Osteoblast (primary cell): ENCODE results near the gene ATXN1L. TPM values are rescaled to one million over a fixed set of nuclear protein-coding genes. Genes with fewer than 3 reads are reported as not detected.

Source experiments
- DNase-seq: peaks from one replicate; pipeline ENCODE4 v3.0.0; 2011; ENCODE audit warnings: low spot score, mixed read lengths; ENCODE audit not compliant: insufficient read length; ENCODE audit errors: missing footprints
- H2AFZ ChIP-seq: 2 replicates; pipeline ENCODE4 v1.6.0; 2011; ENCODE audit warnings: mild to moderate bottlenecking, low read length
- H3K27ac ChIP-seq: 2 replicates; pipeline ENCODE4 v1.5.1; 2011; ENCODE audit warnings: mild to moderate bottlenecking, low read depth, low read length, moderate library complexity
- H3K27me3 ChIP-seq: 2 replicates; pipeline ENCODE4 v1.6.0; 2012; ENCODE audit warnings: mild to moderate bottlenecking, control low read depth, inconsistent platforms, low read length, moderate library complexity; ENCODE audit not compliant: insufficient read depth
- H3K36me3 ChIP-seq: 2 replicates; pipeline ENCODE4 v1.5.1; 2011; ENCODE audit warnings: mild to moderate bottlenecking, low read length, control low read depth, moderate library complexity; ENCODE audit not compliant: insufficient read depth
- H3K4me1 ChIP-seq: 2 replicates; pipeline ENCODE4 v1.5.1; 2011; ENCODE audit warnings: mild to moderate bottlenecking, low read length, control low read depth, moderate library complexity; ENCODE audit not compliant: insufficient read depth
- H3K4me2 ChIP-seq: 2 replicates; pipeline ENCODE4 v1.6.0; 2011; ENCODE audit warnings: mild to moderate bottlenecking, low read length; ENCODE audit not compliant: insufficient read depth
- H3K4me3 ChIP-seq: fragments of 200-600 bp; sonication (generic); 3 replicates; pipeline ENCODE4 v1.5.1; 2012; ENCODE audit warnings: mild to moderate bottlenecking, low read length, inconsistent platforms; ENCODE audit not compliant: insufficient read depth
- H3K79me2 ChIP-seq: 2 replicates; pipeline ENCODE4 v1.6.0; 2012; ENCODE audit warnings: mild to moderate bottlenecking, low read length, control low read depth, inconsistent platforms; ENCODE audit not compliant: insufficient read depth
- H3K9me3 ChIP-seq: 2 replicates; pipeline ENCODE4 v1.5.1; 2011; ENCODE audit warnings: low read depth, low read length, control low read depth
- H4K20me1 ChIP-seq: 2 replicates; pipeline ENCODE4 v1.6.0; 2012; ENCODE audit warnings: mild to moderate bottlenecking, low read length, control low read depth; ENCODE audit not compliant: insufficient read depth
- CTCF ChIP-seq: IDR thresholded peaks from 2 replicates; pipeline ENCODE4 v1.5.1; 2011; ENCODE audit warnings: mild to moderate bottlenecking, low read depth, low read length, moderate library complexity; ENCODE audit errors: extremely low read depth
- total RNA-seq: library from RNA; depleted of rRNA; stranded (reverse); fragments of >200 nt; gene quantifications from 2 replicates; pipeline ENCODE4 v1.2.3, GENCODE V29; 2012

Gene ATXN1L
- total RNA-seq, 1 donor = 15.9 TPM

GRCh38 chr16:71837150-71837549, 8.6 kb upstream of the ATXN1L start:
- H3K79me2 ChIP-seq = no peaks in the 10 kb centered on the region
- no peak for TF ChIP-seq CTCF
- DNase-seq = no peak
- H3K27me3 ChIP-seq = no peaks in the 10 kb centered on the region
- no peaks in the 10 kb centered on the region for H3K4me1 ChIP-seq
- no peak overlapping the region for H3K4me3 ChIP-seq
- H3K36me3 ChIP-seq = no peaks in the 10 kb centered on the region
- H3K4me2 ChIP-seq = no peak overlapping the region
- no peaks in the 10 kb centered on the region for H3K9me3 ChIP-seq
- no peaks in the 10 kb centered on the region for H4K20me1 ChIP-seq
- no peak overlapping the region for H2AFZ ChIP-seq
- H3K27ac ChIP-seq = no peak overlapping the region

- Histone ChIP-seq H2AFZ (no peak overlapping the region), H3K79me2 (no peaks in the 10 kb centered on the region), H3K36me3 (no peaks in the 10 kb centered on the region), H3K4me2 (no peak overlapping the region), H3K4me1 (no peaks in the 10 kb centered on the region), H3K27ac (no peak overlapping the region), H3K4me3 (no peak overlapping the region), H4K20me1 (no peaks in the 10 kb centered on the region), H3K27me3 (no peaks in the 10 kb centered on the region), H3K9me3 (no peaks in the 10 kb centered on the region)
- no peak for TF ChIP-seq CTCF
- DNase-seq = peak; percentile 76
Observed at GRCh38 chr16:71840052-71840451, 5.7 kb upstream of the ATXN1L start.

- Histone ChIP-seq H3K27ac (no peak overlapping the region), H4K20me1 (peaks cover 14% of the 10 kb centered on the region), H3K4me1 (peaks cover 11% of the 10 kb centered on the region), H2AFZ (no peak overlapping the region), H3K36me3 (peaks cover 11% of the 10 kb centered on the region), H3K4me3 (no peak overlapping the region), H3K79me2 (peaks cover 28% of the 10 kb centered on the region), H3K4me2 (no peak overlapping the region), H3K27me3 (no peaks in the 10 kb centered on the region), H3K9me3 (no peaks in the 10 kb centered on the region)
- no peak for TF ChIP-seq CTCF
- no peak for DNase-seq
Observed at GRCh38 chr16:71843572-71843971, 2.2 kb upstream of the ATXN1L start.

GRCh38 chr16:71846431-71846830, 655 bp downstream of the ATXN1L start:
- peak overlapping the region; percentile 98 for H3K4me3 ChIP-seq
- TF ChIP-seq CTCF = no peak
- H3K4me2 ChIP-seq = peak overlapping the region; percentile 91
- peaks cover 11% of the 10 kb centered on the region for H3K4me1 ChIP-seq
- no peaks in the 10 kb centered on the region for H3K27me3 ChIP-seq
- peaks cover 14% of the 10 kb centered on the region for H4K20me1 ChIP-seq
- H2AFZ ChIP-seq = peak overlapping the region; percentile 78
- H3K27ac ChIP-seq = peak overlapping the region; percentile 88
- peaks cover 37% of the 10 kb centered on the region for H3K36me3 ChIP-seq
- peaks cover 39% of the 10 kb centered on the region for H3K79me2 ChIP-seq
- no peaks in the 10 kb centered on the region for H3K9me3 ChIP-seq
- peak; percentile 76 for DNase-seq
